ELF-1 (cell line): ENCODE data around the gene SPOCK2.
"Not testable (repeated sequence)": the region's sequence is repeated elsewhere in the genome, so short reads cannot be mapped to it uniquely, and the experiment has no call there.

Experiments
- DNase-seq: peaks from one replicate; pipeline ENCODE4 v3.0.0-alpha.2; 2016; ENCODE audit warnings: low read depth, low spot score

The SPOCK2 gene

DNA sequence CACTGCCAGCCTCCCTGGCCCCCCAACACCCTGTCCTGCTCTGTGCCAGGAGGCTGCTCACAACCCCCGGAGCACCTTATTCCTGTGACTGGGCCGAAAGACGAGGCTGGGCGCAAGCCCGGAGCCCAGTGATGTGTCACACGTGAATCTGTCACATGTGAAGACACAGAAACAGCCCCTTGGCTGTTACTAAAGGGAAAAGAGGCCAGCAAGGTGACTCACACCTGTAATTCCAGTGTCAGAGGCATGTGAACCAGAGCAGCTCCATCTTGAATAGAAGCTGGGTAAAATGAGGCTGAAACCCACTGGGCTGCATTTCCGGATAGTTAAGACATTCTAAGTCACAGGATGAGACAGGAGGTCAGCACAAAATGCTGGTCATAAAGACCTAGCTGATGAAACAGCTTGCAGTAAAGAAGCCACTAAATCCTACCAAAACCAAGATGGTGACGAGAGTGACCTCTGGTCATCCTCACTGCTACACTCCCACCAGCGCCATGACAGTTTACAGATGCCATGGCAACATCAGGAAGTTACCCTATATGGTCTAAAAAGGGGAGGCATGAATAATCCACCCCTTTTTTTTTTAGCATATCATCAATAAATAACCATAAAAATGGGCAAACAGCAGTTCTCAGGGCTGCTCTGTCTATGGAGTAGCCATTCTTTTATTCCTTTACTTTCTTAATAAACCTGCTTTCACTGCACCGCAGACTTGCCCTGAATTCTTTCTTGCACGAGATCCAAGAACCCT lies 55.8 kb downstream of the SPOCK2 start:
- DNase-seq, result not testable (repeated sequence)

DNA sequence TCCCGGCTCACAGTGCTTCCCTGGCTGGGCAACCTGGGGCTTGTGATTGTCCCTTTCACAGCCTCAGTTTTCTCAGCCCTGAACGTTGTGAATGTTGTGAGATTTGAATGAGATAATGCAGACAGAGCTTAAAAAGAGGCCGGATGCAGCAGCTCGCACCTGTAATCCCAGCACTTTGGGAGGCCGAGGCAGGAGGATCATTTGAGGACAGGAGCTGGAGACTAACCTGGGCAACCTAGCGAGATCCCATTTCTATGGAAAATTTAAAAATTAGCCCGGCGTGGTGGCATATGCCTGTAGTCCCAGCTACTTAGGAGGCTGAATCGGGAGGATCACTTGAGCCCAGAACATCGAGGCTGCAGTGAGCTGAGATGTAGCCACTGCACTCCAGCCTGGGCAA lies 56.6 kb downstream of the SPOCK2 start:
- DNase-seq, result no peak

DNA sequence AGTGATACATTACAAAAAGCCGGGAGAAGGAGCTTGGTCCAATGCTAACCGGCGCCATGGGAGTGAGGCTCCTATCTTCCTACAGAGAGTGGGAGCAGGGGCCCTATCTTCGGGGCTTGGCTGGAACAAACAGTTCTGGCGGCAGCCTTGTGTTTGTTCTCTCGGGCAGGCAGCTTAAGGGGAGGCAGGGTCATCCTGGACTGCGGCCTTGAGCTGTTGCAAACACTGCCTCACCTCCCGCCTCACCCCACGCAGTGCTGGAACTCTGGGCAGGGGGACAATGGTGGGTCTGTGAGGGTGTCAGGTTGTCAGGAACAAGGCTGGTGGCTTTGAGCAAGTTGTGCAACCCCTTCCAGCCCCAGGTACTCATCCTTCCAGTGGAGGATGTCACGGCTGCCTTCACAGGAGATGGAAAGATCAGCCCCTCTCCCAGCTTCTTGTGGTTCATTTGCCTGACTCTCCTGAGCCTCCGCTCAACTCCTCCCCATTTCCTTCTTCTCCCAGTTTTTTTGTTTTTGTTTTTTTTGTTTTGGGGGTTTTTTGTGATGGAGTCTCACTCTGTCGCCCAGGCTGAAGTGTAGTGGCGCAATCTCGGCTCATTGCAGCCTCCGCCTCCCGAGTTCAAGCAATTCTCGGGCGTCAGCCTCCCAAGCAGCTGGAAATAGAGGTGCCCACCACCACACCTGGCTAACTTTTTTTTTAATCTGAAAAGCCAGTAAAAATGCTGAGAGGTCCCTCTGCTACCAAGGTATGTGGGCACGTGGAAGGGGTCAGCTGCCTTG lies 57.4 kb downstream of the SPOCK2 start:
- no peak for DNase-seq

DNA sequence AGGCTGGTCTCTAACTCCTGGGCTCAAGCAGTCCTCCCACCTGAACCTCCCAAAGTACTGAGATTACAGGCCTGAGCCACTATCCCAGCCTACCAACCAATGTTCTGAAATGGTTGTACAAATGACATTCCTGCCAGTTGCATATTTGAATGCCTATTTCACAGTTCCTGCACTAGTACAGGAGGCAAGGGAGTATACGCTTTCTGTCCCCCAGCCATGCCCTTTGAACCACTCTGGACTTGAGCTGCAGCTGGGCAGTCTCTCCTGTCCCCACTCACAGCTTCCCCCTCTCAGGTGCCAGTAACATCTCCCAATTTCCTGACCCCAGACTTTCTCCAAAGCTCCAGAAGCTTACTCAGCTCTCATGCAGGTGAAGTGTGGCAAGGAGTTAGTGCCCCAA lies 58.9 kb downstream of the SPOCK2 start:
- no peak for DNase-seq

DNA sequence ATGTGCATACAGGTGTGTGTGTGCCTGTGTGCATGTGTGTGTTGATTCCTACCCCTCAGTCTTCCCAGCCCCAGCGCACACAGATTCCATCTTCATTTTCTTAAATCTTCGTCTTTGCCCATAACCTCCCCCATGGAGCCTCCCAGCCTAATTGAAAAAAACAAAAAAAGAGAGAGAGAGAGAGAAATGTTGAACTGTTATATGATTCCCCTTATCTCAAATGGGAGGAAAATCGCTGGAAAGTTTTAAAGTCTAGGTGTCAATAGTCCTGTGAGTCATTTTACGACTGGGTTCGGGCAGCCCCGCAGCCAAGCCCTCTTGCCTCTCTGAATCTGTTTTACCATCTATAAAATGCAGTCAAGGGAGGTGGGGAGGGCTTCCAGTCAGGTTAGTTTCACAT lies 60.9 kb downstream of the SPOCK2 start:
- DNase-seq, result peak; percentile 47

DNA sequence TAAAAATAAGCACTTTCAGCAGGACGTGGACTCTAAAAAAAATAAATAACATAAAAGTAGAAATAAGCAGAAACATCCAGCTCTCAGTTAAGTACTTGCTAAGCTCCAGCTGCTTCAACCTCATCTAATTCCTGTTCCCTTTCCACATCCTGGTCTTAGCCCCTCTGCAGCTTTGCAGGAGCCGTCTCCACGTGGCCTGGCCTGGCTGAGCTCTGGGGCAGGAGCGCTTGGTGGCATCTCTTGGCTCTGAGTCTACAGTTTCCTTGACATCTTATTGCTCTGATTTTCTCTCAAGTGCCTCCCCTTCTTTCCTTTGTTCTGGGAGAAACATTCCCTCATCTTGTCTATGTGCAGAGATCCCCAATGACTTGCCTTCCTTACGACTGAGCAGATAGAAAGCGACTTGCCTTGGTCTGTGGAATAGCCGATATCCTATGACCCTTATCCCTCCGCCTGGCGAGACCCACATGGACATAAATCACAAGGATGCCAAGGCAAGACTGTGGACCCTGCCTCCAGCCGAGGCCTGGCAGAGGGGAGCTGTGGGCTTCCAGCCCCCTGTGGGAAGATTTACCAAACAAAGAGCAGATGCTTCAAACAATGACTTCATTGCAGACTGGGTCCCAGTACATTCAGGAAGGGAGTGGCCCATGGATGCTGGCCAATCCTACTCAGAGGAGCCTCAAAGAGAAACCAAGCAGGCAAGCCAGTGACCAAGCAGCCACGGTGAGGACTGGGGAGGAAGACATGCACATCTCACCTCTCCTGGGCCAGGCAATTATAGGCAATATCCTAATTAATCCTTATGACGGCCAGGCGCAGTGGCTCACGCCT lies 61.9 kb downstream of the SPOCK2 start:
- no peak for DNase-seq

DNA sequence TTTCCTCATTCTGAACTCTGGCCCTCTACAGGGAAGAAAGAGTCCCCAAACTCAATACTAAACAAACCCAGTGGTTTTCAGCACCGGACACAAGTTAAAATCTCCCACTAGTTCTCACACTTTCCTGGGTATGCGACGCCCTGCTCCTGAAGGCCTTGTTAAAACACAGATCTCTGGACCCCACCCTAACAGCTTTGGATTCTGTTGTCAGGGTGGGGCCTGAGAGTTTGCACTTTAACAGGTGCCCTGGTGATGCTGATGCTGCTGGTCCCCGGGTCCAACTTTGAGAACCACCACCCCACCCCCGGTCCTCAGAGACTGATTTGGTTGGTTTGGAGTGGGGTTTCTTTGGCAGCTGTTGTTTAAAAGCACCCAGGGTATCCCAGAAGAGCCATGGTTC lies 62.5 kb downstream of the SPOCK2 start:
- no peak for DNase-seq

DNA sequence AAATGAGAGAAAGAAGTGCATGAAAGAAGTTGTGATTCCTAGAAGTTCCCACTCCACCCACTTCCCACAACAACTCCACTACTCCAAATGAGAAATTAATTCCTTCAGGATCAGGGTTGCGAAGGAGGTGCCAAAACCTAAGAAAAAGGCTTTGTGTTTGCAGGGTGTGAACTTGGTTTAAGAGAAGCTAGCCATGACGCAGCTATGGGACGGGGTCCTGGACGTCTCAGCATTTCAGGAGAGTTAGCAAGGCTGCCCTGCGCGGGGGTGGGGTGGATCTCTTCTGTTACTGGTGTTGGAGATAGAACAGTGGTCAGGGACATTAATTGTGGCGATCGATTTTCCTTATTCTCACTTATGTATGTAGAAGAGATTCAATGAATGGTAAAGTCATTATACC lies 63.0 kb downstream of the SPOCK2 start:
- DNase-seq, result no peak

DNA sequence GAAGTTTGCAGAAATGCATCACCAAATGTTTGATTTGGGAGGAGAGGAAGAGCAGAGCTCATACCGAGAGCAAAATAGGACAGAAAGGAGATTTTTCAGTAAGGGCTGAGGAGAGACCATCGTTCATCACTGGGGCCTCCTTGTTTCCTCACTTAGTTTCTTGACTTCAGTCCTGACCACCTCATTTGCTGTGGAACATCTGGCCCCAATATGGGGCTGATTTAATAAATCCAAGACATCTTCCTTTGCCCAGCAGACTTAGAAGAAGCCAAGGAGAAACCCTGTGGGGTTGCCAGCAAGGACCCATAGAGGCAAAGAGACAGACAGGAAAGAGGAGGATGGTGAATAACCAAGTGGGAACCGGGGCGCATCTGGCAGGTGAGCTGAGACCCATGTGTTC lies 63.8 kb downstream of the SPOCK2 start:
- DNase-seq, result no peak

DNA sequence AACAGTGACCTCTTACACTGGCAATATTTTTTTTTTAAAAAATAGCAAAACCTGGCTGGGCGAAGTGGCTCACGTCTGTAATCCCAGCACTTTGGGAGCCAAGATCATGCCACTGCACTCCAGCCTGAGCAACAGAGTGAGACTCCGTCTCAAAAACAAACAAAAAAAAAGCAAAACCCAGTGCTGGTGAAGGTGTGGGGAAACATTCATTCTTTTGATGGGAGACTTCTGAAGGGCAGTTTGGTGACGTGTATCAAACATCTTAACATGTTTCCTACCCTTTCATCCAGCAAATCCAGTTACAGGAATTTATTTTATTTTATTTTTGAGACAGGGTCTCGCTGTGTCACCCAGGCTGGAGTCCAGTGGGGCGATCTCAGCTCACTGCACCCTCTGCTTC lies 66.1 kb downstream of the SPOCK2 start:
- no peak for DNase-seq

DNA sequence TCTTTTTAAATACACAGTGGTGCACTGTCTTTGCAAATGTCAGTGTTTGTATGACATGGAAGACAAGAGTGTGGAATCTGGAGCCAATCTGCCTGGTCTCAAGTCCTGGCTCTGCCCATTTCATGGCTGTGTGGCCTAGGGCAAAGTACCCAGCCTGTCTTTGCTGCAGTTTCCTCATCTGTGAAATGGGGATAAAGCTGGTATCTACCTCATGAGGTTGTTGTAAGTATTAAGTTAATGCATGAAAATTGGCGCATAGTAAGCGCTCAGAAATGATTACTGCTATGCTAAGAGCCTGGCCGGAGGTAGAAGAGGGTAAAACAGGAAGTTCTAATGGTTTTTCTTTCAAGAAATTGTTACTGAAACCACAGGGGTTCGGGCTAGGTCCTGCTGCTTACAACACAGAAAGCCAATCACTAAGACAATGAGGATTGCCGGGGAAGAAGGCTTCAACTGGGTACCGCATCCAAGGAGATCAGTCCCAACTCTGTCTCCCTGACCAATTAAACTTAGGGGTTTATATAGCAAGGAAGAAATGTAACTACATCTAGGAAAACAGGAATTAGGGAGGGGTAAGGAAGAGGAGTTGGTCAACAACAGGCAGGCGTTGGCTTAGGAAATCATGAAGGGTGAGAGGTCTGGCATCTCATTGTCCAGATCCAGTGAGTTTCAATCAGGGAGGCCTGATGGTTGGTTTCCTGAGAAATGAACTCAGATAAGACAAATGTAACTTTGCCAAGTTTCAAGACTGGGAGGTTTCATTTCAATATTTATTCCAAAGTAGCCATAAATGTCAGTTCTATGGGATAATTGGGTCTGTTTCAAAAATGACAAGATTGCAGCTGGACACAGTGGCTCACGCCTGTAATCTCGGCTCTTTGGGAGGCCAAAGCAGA lies 67.2 kb downstream of the SPOCK2 start:
- DNase-seq, result no peak

DNA sequence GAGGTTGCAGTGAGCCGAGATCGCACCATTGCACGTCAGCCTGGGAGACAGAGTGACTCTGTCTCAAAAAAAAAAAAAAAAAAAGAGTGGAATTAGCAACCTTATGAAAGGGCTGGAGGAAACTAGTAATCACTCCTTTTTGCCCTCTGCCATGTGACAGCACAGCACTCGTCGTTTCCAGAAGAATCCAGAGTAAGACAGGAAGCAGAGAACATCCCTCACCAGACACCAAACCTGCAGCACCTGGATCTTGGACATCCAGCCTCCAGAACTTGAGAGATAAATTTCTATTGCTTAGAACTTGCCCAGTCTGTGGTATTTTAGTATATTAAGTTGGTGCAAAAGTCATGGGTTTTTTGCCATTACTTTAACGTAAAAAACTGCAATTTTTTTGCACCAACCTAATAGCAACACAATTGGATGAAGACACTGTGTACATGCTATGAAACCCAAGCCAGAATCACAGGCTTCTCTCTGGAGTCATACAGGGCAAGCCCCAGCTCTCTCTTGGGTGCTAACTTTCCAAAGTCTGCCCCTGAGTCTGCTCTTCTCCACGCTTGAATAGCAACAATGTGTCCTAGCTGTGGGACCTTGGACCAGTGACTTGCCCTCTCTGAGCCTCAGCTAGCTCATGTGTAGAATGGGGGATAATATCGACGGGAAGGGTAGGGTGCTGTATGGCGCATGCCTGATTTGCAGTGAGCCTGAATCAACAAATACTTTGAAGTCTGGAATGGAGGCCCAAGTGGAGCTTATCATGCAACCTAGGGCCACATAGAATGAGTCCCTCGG lies 69.1 kb downstream of the SPOCK2 start:
- DNase-seq, result no peak

DNA sequence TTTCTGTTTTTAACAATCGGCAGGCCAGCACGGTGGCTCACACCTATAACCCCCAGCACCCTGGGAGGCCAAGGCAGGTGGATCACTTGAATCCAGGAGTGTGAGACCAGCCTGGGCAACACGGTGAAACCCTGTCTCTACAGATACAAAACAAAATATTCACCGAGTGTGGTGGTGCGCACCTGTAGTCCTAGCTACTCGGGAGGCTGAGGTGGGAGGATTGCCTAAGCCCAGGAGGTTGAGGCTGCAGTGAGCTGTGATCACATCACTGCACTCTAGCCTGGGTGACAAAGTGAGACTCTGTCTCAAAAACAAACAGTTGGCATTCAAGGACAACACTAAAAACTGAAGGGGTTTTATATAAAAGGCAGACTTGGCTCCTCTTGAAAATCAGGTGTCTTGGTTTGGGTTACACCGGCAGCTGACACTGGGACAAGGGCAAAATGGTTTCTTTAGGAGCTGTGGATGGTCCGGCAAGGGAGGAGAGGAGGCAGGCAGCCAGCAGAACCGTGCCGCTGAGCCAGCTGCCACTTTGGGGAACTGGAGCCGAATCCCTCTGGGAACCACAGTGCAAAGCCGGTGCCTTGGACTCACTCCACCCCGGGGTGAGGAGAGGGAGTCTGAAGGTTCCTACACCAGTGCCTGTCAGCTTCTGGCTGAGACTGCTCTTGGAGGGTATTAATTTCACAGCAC lies 71.6 kb downstream of the SPOCK2 start:
- no peak for DNase-seq

DNA sequence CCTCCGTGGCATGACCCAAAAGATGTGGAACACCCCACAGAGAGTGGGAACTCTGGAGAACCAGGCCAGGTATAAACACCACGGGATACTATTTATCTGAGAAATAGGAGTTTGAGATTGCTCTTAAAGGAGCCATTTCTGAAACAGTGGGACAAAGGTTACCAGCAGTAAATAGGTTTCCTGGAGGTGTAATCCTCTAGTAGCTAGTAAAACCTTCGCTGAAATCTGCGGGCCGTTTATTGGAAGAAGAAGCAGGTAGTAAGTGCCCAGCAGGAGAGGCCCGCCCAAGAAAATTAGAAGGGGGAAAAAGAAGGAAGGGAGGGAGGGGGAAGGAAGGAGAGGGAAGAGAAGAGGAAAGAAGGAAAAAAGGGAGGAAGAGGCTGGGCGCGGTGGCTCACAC lies 72.5 kb downstream of the SPOCK2 start:
- DNase-seq, result no peak

DNA sequence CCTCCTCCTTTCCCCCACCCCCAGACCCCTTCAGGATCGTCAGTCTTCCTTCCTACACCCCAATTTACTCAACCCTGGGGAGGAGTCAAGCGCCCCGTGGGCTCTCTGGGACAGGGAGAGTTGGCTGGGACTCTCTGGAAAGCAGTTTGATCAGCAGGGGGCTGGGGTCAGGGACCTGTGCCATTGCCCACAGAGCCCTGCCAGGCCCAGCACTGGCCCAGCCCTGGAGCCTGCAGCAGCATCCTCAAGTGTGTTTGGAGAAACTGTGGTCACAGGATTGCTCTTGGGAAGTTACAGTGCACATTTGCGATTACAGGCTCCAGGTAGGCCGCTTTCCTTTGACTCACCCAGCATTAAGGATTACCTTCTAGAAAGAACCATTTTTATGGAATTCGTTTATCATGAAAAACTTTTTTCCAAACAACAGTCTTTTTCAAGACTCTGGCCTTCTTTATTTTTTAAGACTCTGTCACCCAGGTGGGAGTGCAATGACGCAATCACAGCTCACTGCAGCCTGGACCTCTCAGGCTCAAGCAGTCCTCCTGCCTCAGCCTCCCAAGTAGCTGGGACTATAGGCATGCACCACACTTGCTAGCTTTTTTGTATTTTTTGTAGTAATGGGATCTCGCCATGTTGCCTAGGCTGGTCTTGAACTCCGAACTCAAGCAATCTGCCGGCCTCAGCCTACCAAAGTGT lies 73.4 kb downstream of the SPOCK2 start:
- DNase-seq, result no peak

DNA sequence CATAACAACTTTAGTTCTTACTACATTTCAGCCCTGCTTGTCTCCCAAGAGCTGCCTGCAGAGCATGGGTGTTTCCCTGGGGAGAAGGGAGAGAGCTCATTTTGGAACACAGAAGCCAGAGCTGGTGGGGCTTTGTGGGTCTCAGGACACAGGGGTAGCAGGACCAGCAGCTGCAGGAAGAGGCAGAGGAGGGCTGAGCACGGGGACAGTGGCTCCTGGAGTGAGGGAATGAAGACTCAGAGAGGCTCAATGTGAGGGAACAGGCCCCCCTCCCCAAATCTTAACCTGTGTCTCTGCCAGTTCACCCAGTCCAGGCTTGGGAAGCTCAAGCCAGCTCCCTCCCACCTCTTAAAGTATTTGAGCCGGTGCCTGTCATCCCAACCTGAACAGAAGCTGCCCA lies 74.2 kb downstream of the SPOCK2 start:
- no peak for DNase-seq

DNA sequence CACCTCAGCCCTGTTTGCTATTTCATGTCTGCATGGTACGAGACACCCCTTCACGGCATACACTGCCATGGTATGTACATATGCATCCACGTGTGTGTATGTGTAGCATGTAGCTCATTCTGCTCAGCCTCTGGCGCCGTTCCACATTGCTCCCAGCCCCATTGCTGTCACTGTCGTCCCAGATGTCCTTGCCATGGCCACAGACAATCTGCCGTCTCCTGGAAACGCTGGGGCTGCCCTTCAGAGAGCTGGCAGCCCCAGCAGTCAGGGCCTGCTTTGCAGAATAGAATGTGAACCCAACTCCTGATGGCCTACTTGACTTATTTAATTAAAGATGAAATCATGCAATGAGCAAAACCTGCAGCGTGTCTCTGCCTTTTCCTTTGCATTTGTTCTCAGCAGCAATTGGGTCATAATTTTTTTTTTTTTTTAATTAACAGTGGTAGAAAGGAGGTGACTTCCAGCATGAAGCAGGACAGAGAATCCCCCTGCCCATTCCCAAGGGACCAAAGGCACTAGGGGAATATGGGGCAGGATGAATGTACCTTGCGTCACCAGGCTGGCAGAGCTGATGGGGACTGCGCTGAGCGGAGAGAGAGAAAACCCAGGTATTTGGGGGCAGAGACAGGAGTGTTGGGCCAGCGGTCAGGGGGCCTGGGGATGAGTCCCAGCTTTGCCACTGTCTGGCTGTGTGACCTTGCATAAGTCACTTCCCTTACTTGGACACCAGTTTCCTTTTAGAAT lies 75.0 kb downstream of the SPOCK2 start:
- no peak for DNase-seq

DNA sequence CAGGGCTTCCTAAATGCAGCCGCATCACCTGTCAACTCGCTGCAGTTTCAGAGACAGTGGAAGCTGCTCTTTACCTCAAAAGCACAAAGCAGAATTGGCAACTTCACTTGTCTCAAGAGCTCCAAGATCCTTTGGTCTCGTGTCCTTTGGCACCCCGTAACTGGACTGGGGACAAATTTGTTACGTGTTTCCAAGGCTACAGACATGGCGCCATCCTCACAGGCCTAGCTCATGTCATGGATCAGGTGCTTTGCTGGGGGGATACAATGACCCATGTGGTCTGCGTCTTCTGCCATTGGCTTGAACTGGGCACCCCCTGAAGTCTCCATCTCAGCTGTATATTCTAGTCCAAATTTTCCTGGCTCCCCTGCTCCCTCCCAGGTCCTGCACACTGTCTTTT lies 75.6 kb downstream of the SPOCK2 start:
- DNase-seq, result no peak
